ENCODE results near the gene SLC16A9. TPM values are rescaled to one million over a fixed set of nuclear protein-coding genes. Genes with fewer than 3 reads are reported as not detected.
"Not testable (repeated sequence)": the region's sequence is repeated elsewhere in the genome, so short reads cannot be mapped to it uniquely, and the experiment has no call there.

Gene SLC16A9
- total RNA-seq, 4 donors from 2014 or later = 35.6 to 63.8 (median 41.6) TPM

GRCh38 chr10:59750155-59750945, 40.7 kb upstream of the SLC16A9 start:
- peak; percentile 68 to 76 for DNase-seq
- Histone ChIP-seq H3K27ac (peak overlapping the region in 1 of 3 donors; percentile 10), H3K36me3 (no peaks in the 10 kb centered on the region), H3K9me3 (no peaks in the 10 kb centered on the region), H3K27me3 (no peaks in the 10 kb centered on the region), H3K4me1 (peaks cover 8 to 24% of the 10 kb centered on the region in 2 donors), H3K4me3 (replicated peaks in 1 of 3) (no peak overlapping the region)
- 66 to 71% methylated on average over 12 of the region's 12 CpGs for WGBS, 2 donors
- intact Hi-C loops (cut with DNase I) = no loop called here
- TF ChIP-seq CTCF (IDR thresholded peaks at IDR 0.05) (no peak), POLR2A (IDR thresholded peaks at IDR 0.05) (no peak)

- intact Hi-C loops (cut with DNase I) = no loop called here
- Histone ChIP-seq H3K4me3 (replicated peaks in 1 of 3) (no peak overlapping the region), H3K27me3 (no peaks in the 10 kb centered on the region), H3K27ac (peak overlapping the region; percentile 73 to 92 (median 78)), H3K9me3 (no peaks in the 10 kb centered on the region), H3K4me1 (peaks cover 8 to 24% of the 10 kb centered on the region in 2 donors), H3K36me3 (no peaks in the 10 kb centered on the region)
- peak; percentile 72 to 75 for DNase-seq
- 26% methylated on average over 1 of the region's 1 CpG for WGBS, 2 donors
- TF ChIP-seq POLR2A (IDR thresholded peaks at IDR 0.05) = no peak
- no peak for TF ChIP-seq CTCF (IDR thresholded peaks at IDR 0.05)
Observed at GRCh38 chr10:59748834-59749233, 39.2 kb upstream of the SLC16A9 start.

- Histone ChIP-seq H3K9me3 (no peaks in the 10 kb centered on the region), H3K4me3 (replicated peaks in 1 of 3) (no peak overlapping the region), H3K4me1 (peaks cover 8 to 19% of the 10 kb centered on the region in 2 donors), H3K36me3 (no peaks in the 10 kb centered on the region), H3K27ac (no peak overlapping the region), H3K27me3 (no peaks in the 10 kb centered on the region)
- intact Hi-C loops (cut with DNase I) = no loop called here
- no peak for DNase-seq
- TF ChIP-seq POLR2A (IDR thresholded peaks at IDR 0.05) (no peak), CTCF (IDR thresholded peaks at IDR 0.05) (no peak)
- 85 to 87% methylated on average over 2 of the region's 2 CpGs for WGBS, 2 donors
Observed at GRCh38 chr10:59745163-59745650, 35.6 kb upstream of the SLC16A9 start.

- H3K4me3 ChIP-seq (replicated peaks in 1 of 3); DNase-seq; intact Hi-C loops (cut with DNase I); H3K27ac ChIP-seq; H3K27me3 ChIP-seq; H3K36me3 ChIP-seq; H3K9me3 ChIP-seq: not testable (repeated sequence)
- peaks cover 8 to 18% of the 10 kb centered on the region in 2 donors for H3K4me1 ChIP-seq
- 60 to 67% methylated on average over 6 of the region's 6 CpGs for WGBS, 2 donors
Observed at GRCh38 chr10:59744762-59745161, 35.1 kb upstream of the SLC16A9 start.

GRCh38 chr10:59744156-59744555, 34.5 kb upstream of the SLC16A9 start:
- WGBS, 2 donors = 95 to 99% methylated on average over 21 to 24 of the region's 32 CpGs
- H3K4me3 ChIP-seq (replicated peaks in 1 of 3); H3K36me3 ChIP-seq; H3K27me3 ChIP-seq; DNase-seq; H3K9me3 ChIP-seq; H3K27ac ChIP-seq; intact Hi-C loops (cut with DNase I): not testable (repeated sequence)
- H3K4me1 ChIP-seq = peaks cover 8 to 13% of the 10 kb centered on the region in 2 donors

GRCh38 chr10:59741583-59741982, 31.9 kb upstream of the SLC16A9 start:
- no peaks in the 10 kb centered on the region for H3K27me3 ChIP-seq
- TF ChIP-seq POLR2A (IDR thresholded peaks at IDR 0.05) (no peak), CTCF (IDR thresholded peaks at IDR 0.05) (no peak)
- intact Hi-C loops (cut with DNase I) = no loop called here
- no peak for DNase-seq
- no peaks in the 10 kb centered on the region for H3K4me1 ChIP-seq
- H3K4me3 ChIP-seq (replicated peaks in 1 of 3) = no peak overlapping the region
- H3K27ac ChIP-seq = no peak overlapping the region
- WGBS, 2 donors = 92 to 96% methylated on average over 5 of the region's 5 CpGs
- no peaks in the 10 kb centered on the region for H3K36me3 ChIP-seq
- no peaks in the 10 kb centered on the region for H3K9me3 ChIP-seq

Measured in thyroid gland (tissue), 4 donors.